GM18519 (cell line): ENCODE data around the gene LUC7L.
"Not testable (repeated sequence)": the region's sequence is repeated elsewhere in the genome, so short reads cannot be mapped to it uniquely, and the experiment has no call there.

Source experiments
- ATAC-seq: cut with Tn5 transposase; IDR thresholded peaks from one replicate; pipeline ENCODE4 v1.9.1; 2021; ENCODE audit warnings: mild to moderate bottlenecking, moderate library complexity; ENCODE audit not compliant: unreplicated experiment, low FRiP score

LUC7L gene

DNA sequence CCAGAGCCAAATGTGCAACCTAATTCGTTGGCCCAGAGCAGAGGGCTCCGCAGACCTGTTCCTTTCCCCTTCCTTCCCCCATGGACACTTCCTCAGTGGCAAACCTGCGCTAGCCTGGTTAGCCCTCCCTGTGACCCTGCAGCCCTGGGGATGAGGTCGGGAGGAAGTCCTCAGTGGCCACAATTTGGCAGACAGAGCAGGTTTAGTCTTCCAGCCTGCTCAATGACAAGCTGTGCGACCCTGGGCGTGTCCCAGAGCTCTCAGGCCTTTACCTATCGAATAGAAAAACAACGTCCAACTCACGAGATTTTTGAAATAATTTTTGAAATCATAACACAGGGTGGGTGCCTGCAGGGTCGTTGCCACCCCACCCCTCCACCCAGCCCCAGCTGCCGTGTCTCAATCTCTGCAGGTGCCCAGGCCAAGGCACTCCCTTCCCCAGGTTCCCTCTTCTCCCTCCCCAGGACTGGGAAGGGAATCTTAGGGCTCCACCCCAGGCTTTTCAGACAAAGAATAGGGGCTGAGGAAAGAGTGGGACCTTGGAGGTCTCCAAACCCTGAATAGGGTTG is 62.0 kb downstream of the LUC7L start:
- ATAC-seq, result no peak

DNA sequence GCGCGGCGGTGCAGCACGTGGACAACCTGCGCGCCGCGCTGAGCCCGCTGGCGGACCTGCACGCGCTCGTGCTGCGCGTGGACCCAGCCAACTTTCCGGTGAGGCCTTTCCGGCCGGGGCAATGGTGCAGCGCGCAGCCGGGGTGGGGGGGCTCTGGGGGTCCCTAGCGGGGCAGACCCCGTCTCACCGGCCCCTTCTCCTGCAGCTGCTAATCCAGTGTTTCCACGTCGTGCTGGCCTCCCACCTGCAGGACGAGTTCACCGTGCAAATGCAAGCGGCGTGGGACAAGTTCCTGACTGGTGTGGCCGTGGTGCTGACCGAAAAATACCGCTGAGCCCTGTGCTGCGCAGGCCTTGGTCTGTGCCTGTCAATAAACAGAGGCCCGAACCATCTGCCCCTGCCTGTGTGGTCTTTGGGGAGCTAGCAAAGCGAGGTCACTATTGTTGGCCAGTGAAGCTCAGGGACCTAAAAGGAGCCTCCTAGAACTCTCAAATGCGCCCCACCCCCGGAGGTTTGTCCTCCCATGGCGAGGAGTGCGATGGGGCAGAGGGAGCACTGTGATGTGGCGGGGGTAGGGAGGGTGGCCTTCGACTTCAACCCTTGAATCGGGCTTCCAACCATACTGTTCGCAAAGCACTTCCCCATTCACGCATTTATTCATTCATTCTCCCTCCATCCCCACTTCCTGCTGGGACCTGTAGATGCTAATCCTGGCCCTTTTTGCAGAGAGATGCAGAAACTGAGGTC is 62.7 kb downstream of the LUC7L start:
- ATAC-seq, result no peak

DNA sequence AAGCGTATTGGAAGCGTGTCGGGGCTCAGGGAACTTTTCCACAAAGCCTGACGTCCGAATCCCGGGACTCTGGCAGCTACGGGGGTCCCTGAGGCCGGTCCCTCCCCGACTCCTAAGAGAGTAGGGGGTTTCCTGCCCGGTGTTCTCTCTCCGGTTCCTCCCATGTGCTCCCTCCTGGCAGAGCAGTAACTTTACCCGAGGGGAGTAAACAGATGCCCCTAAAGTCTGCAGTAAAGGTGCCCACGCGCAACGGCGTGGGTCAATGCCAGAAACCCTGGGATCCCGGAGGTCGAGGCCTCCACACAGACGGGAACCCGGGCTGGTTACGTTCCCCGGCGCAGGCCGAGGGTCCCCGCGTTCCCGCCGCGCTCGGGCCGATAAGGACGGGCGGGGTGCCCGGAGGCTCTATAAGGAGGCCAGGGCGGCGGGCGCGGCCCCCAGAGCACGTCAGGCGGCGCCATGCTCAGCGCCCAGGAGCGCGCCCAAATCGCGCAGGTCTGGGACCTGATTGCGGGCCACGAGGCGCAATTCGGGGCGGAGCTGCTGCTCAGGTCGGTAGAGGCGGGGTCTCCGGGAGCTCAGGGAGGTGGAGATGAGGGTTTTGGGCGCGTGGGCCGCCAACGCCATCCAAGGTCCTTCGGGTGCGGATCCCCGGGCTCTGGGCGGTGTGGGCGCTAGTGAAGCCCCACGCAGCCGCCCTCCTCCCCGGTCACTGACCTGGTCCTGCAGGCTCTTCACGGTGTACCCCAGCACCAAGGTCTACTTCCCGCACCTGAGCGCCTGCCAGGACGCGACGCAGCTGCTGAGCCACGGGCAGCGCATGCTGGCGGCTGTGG is 63.5 kb downstream of the LUC7L start, which contains the start of gene HBM:
TSS of gene HBM (plus strand) at position 440 of the 836 bp plus-strand sequence. CDS start at position 460, 20 bp downstream.
- ATAC-seq, result no peak

DNA sequence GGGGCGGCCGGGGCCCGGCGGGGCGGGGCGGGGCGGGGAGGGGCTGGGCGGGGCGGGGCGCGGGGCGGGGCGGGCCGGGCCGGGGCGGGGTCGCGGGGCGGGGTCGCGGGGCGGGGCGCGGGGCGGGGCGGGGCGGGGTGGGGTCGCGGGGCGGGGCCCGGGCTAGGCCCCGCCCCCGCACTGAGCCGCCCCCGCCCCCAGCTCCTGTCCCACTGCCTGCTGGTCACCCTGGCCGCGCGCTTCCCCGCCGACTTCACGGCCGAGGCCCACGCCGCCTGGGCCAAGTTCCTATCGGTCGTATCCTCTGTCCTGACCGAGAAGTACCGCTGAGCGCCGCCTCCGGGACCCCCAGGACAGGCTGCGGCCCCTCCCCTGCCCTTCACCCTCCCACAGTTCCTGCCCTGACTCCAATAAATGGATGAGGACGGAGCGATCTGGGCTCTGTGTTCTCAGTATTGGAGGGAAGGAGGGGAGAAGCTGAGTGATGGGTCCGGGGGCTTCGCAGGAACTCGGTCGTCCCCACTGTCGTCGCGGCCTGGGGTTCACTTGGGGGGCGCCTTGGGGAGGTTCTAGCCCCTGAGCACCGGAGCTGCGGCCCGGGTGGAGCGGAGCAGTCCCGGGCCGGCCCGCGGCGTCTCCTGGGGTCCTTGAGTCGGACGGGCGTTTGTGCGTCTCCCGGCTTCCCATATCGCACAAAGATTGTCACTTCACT is 64.3 kb downstream of the LUC7L start:
- ATAC-seq, result no peak

DNA sequence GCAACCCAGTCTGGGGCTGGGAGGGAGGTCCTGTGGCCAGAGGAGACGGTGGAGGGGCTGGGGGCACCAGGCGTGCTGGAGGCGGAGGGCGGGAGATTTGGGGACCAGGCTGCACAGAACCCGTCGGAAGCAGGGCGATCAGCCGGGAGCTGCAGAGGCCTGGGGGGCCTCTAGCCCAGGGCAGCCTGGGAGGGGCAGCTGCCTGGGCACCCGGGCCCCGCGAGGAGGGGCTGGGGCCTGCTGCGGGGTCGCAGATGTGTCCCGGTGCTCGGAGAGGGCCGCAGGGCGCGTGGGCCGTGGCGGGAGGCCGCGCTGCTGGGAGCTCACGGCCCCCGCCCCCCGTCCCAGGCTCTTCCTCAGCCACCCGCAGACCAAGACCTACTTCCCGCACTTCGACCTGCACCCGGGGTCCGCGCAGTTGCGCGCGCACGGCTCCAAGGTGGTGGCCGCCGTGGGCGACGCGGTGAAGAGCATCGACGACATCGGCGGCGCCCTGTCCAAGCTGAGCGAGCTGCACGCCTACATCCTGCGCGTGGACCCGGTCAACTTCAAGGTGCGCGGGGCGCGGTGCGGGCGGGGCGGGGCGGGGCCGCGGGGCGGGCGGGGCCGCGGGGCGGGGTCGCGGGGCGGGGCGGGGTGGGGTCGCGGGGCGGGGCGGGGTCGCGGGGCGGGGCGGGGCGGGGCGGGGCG is 65.0 kb downstream of the LUC7L start:
- ATAC-seq, result not testable (repeated sequence)

DNA sequence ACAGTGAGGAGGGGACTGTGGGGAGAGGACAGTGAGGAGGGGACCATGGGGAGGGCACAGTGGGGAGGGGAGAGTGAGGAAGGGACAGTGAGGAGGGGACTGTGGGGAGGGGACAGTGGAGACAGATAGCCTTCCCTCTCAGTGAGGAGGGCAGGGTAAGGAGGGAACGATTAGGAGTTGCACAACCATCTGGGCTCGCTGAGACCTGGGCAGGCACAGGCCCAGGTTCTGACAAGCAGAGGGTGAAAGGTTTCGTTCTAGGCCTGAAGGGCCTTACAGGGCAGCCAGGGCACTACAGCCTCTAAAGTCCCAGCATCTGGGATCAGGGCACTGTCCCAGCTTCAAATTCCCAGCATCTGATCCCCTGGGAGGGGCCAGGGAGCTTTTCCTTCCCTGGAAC is 65.6 kb downstream of the LUC7L start:
- not testable (repeated sequence) for ATAC-seq

DNA sequence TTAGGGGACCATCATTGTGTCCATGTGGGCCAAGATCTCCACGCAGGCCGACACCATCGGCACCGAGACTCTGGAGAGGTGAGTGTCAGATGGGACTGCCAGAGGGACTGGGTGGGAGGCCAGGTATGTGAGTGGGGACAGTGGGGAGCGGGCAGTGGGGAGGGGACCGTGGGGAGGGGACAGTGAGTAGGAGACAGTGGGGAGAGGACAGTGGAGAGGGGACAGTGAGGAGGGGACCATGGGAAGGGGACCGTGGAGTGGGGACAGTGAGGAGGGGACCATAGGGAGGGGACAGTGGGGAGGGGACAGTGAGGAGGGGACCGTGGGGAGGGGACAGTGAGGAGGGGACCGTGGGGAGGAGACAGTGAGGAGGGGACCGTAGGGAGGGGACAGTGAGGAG is 66.1 kb downstream of the LUC7L start:
- not testable (repeated sequence) for ATAC-seq

DNA sequence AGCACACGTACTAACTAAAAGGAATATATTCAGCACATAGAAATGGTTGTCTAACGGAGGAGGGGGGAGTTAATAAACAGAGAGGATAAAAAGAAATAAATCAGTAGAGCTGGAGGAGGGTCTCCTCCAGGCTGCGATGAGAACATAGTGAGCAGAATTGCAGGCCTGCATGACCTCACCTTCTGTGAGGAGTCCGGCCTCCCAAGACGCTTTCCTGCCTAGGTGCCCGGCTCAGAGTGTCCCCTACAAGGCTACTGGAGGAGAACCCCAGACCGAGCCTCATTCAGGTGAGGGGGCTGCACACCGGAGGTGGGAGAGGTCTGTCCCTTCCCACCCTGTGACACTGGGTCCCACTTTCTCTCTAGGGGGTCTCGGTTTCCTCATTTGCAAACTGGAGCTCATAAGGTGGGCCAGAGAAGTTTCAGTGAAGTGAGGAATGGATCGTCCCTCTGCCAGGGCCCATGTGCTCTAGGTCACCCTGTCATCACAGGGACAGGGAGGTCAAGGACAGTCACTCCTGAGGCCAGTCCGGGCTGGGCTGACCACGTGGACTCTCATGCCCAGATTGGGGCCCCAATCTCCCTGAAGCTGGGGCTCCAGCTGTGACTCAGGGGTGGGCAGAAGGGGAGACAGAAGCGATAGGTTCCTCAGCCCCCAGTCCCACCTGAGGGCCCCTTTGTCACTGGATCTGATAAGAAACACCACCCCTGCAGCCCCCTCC is 66.8 kb downstream of the LUC7L start:
- no peak for ATAC-seq

DNA sequence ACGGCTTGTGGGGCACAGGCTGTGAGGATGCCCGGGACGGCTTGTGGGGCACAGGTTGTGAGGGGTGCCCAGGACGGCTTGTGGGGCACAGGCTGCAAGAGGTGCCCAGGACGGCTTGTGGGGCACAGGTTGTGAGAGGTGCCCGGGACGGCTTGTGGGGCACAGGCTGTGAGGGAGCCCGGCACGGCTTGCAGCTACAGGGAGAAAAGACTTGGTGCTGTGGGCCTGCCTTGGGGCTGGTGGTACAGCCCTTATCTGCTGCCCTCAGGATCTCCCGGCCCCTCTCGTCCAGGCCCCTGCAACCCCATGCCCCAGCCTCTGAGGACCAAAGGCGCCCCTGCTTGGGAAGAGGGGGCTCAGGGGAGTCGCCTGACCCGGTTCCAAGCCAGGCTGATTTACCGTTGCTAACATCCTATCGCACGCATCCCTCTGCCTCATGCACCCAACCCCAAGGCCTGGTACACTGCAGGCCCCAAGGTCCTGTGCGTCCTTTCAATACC is 68.5 kb downstream of the LUC7L start:
- ATAC-seq, result no peak

DNA sequence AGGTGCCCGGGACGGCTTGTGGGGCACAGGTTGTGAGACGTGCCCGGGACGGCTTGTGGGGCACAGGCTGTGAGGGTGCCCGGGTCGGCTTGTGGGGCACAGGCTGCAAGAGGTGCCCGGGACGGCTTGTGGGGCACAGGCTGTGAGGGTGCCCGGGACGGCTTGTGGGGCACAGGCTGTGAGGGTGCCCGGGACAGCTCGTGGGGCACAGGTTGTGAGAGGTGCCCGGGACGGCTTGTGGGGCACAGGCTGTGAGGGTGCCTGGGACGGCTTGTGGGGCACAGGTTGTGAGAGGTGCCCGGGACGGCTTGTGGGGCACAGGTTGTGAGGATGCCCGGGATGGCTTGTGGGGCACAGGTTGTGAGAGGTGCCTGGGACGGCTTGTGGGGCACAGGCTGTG is 69.0 kb downstream of the LUC7L start:
- not testable (repeated sequence) for ATAC-seq

DNA sequence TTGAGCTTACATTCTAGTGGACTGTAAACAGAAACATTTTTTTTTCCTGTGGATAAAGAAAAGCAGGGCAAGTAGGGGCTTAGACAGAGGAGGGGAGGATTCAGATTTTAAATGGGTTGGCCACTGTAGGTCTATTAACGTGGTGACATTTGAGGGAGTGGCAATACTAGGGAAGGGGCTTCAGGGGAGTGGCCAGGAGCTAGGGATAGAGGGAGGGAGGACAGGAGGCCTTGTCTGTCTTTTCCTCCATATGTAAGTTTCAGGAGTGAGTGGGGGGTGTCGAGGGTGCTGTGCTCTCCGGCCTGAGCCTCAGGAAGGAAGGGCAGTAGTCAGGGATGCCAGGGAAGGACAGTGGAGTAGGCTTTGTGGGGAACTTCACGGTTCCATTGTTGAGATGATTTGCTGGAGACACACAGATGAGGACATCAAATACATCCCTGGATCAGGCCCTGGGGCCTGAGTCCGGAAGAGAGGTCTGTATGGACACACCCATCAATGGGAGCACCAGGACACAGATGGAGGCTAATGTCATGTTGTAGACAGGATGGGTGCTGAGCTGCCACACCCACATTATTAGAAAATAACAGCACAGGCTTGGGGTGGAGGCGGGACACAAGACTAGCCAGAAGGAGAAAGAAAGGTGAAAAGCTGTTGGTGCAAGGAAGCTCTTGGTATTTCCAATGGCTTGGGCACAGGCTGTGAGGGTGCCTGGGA is 70.0 kb downstream of the LUC7L start:
- ATAC-seq, result no peak

DNA sequence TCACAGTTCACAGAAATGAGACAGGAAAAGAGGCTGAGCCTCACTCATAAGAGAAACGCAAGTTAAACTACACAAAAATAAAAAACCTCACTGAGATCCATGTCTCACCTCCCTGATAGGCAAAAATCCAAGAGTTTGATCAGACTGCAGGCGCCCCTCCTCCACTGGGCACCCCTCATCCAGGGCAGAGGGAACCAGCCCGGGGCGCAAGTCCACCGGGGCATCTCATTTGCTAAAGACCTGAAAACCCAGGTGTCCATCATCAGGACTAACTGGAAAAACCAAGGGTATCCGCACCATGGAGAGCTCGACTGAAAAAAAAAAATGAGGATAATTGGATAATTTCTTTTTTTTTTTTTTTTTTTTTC is 74.2 kb downstream of the LUC7L start:
- no peak for ATAC-seq

DNA sequence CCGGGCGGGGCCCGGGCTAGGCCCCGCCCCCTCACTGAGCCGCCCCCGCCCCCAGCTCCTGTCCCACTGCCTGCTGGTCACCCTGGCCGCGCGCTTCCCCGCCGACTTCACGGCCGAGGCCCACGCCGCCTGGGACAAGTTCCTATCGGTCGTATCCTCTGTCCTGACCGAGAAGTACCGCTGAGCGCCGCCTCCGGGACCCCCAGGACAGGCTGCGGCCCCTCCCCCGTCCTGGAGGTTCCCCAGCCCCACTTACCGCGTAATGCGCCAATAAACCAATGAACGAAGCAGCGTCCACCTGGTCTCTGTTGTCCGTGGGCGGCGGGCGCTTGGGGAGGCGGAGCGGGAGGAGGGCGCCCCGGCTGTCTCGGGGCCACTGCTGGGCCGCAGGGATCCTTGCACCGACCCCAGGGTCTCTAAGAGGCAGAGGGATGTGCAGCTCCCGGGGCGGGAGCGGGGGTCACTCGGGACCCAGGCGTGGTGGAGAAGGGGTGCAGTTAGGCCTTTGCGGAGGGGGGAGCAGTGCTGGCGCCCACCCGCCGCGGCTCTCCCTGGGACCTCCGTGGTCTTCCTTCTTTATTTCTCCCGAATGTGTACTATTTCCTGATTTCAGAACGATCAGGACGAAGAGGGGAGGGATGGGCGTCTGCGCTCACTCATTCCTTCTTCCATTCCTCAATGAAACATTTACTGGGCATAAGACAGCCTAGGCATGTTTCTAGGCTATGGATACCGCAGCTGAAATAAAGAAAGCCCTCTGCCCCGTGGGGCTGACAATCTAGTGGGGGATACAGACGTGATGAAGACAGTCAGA is 74.8 kb downstream of the LUC7L start:
- ATAC-seq, result no peak

DNA sequence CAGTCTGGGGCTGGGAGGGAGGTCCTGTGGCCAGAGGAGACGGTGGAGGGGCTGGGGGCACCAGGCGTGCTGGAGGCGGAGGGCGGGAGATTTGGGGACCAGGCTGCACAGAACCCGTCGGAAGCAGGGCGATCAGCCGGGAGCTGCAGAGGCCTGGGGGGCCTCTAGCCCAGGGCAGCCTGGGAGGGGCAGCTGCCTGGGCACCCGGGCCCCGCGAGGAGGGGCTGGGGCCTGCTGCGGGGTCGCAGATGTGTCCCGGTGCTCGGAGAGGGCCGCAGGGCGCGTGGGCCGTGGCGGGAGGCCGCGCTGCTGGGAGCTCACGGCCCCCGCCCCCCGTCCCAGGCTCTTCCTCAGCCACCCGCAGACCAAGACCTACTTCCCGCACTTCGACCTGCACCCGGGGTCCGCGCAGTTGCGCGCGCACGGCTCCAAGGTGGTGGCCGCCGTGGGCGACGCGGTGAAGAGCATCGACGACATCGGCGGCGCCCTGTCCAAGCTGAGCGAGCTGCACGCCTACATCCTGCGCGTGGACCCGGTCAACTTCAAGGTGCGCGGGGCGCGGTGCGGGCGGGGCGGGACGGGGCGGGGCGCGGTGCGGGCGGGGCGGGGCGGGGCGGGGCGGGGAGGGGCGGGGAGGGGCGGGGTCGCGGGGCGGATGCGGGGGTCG is 75.6 kb downstream of the LUC7L start:
- ATAC-seq, result not testable (repeated sequence)

DNA sequence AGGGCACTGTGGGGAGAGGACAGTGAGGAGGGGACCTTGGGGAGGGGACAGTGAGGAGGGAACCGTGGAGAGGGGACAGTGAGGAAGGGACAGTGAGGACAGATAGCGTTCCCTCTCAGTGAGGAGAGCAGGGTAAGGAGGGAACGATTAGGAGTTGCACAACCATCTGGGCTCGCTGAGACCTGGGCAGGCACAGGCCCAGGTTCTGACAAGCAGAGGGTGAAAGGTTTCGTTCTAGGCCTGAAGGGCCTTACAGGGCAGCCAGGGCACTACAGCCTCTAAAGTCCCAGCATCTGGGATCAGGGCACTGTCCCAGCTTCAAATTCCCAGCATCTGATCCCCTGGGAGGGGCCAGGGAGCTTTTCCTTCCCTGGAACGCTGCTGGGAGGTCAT is 76.1 kb downstream of the LUC7L start:
- not testable (repeated sequence) for ATAC-seq

DNA sequence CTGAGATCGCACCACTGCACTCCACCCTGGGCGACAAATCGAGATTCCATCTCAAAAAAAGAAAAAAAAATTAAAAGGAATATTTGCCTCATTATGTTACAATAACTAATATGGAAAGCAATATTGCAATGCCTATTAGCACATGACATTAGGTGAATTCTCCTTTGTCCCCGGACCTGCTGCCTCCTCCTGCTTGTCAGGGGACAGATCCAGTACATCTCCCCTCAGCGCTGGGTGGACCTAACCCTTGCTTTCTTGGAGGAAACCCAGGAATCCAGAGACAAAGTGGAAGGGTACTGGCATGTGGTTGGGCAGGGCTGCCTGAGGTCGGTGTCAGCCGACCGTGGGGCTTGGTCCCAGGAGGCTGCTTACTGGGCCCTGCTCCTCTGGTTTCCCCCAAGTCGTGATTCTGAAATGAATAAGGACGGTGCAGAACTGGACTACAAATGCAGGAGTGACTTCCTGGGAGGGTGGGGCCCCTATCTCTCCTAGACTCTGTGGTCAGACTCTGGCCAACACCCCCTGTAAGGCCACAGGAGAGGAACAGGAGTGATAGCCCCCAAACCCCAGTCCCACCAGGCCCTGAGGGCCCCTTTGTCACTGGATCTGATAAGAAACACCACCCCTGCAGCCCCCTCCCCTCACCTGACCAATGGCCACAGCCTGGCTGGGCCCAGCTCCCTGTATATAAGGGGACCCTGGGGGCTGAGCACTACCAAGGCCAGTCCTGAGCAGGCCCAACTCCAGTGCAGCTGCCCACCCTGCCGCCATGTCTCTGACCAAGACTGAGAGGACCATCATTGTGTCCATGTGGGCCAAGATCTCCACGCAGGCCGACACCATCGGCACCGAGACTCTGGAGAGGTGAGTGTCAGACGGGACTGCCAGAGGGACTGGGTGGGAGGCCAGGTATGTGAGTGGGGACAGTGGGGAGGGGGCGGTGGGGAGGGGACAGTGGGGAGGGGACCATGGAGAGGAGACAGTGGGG is 76.8 kb downstream of the LUC7L start, which contains the start of gene HBZ:
TSS of gene HBZ (plus strand) at position 504 of the 988 bp plus-strand sequence. CDS start at position 770, 266 bp downstream.
- ATAC-seq, result no peak
